ENCODE results near the gene CHCHD6. TPM values are rescaled to one million over a fixed set of nuclear protein-coding genes. Genes with fewer than 3 reads are reported as not detected.

CHCHD6 gene
- total RNA-seq, 2 experiments from 2014 or later = 17.2 to 17.7 TPM

DNA sequence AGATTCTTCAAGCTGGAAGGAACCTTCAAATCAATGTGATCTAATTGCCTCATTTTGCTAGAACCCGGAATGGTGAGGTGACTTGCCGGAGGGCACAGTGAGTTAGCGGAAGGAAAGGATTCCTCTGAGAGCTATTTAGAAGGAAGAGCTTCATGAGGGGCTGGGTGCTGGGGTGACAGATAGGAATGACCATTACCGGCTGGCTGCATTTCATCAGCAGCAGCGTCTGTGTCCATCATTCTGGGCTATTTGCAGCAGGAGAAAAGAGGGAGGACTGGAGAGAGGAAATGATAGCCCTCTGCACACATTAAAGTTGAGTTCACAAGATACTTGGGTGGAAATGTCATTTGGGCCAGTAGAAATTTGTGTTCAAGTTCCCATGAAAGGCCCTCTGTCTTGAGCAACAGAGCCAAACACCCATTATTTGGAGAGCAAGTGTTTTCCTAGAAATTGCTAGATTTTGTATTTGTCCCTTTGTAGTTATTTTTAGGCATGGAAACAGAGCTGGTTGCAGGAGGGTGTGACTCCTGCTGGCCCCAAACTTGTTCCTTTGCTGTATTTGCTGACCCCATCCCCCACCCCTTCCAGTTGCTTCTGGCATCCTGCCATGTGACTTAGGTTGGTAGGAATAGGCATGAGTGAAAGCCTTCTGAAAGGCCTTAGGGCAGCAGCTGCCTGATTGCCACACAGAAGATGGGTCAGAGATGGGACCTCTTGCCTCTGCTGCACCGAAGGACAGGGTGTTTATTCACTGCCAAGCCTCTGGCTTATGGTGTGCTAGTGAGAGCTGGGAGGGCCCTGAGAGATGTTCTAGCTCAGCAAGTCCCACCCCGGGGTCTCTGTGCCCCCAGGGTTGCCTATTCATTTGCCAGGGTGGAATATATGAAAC is 191.4 kb downstream of the CHCHD6 start:
- Mint-ChIP-seq H3K27me3 (ENCODE audit: low read depth) (no peaks in the 10 kb centered on the region), H3K36me3 (ENCODE audit: low read depth) (peaks cover 4% of the 10 kb centered on the region), H3K4me3 (no peak overlapping the region), H3K9me3 (no peaks in the 10 kb centered on the region), H3K27ac (no peak overlapping the region), H3K4me1 (ENCODE audit: low read depth) (no peaks in the 10 kb centered on the region)
- intact Hi-C loops (cut with micrococcal nuclease) = no loop called here
- no peak for DNase-seq
- CTCF ChIA-PET = interaction anchor here (0.6 kb wide), 1 partner anchor 86 kb away, joined by 6 read pairs; no protein-coding TSS in a partner anchor

DNA sequence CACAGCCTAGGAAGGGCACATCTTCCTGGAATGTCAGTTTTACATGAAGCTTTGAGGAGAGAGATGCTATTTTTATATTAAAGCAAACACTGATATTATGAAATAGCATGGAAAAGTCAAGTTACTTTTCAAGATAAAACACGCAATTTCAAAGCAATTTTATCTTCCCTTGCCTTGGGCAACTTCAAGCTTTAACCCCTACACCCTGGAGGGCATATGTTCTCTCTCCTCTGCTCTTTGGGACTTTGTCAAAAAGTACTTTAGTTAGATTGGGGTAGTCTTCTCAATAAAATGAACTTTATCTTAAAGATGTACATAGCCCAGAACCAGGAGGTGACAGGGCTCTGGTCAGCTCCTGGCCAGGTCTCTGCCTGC is 192.0 kb downstream of the CHCHD6 start:
- no peaks in the 10 kb centered on the region for H3K9me3 Mint-ChIP-seq
- intact Hi-C loops (cut with micrococcal nuclease) = no loop called here
- H3K36me3 Mint-ChIP-seq (ENCODE audit: low read depth) = peaks cover 3% of the 10 kb centered on the region
- H3K4me3 Mint-ChIP-seq = no peak overlapping the region
- no peaks in the 10 kb centered on the region for H3K4me1 Mint-ChIP-seq (ENCODE audit: low read depth)
- H3K27ac Mint-ChIP-seq = no peak overlapping the region
- CTCF ChIA-PET = no interaction called here
- no peak for DNase-seq
- H3K27me3 Mint-ChIP-seq (ENCODE audit: low read depth) = no peaks in the 10 kb centered on the region

DNA sequence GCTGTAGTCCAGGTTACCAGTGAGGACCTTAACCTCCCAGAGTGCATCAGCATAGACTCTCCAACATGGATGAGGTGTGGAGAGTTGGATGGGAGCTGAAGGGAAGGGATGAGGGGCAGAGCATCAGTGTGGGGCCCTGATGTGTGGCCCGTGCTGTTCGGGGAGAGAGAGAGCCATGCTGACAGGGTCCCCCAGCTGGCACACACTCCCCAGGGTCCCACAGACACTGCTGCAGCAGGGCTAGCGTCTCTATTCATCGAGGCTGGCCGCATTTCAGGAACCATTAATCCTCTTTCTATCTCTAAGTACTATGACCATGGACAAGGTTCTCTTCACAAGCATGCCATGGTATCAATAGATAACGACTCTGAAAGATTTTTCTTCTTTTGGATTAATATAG is 192.9 kb downstream of the CHCHD6 start:
- CTCF ChIA-PET = no interaction called here
- intact Hi-C loops (cut with micrococcal nuclease) = no loop called here
- H3K27me3 Mint-ChIP-seq (ENCODE audit: low read depth) = no peaks in the 10 kb centered on the region
- H3K4me1 Mint-ChIP-seq (ENCODE audit: low read depth) = no peaks in the 10 kb centered on the region
- H3K27ac Mint-ChIP-seq = no peak overlapping the region
- no peaks in the 10 kb centered on the region for H3K9me3 Mint-ChIP-seq
- no peak for DNase-seq
- H3K4me3 Mint-ChIP-seq = no peak overlapping the region
- H3K36me3 Mint-ChIP-seq (ENCODE audit: low read depth) = peaks cover 2% of the 10 kb centered on the region

DNA sequence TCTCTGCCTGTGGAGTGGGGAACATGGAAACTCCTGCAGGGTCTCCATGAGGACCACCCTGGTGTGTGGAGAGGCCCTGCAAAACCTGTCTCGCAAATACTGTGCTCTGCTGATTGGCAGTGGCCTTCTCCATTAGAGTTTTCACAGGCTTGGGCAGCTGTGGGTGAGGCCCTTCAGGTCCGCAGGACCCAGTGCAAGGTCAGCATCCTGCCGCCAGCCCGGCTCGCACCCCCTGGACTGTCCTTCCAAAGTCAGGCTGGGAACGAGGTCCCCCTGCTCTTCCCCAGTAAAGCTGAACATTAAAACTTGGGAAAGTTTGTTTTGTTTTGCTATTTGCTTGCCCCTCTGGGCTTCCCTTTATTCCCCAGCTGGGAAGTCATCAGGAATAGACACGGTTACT is 193.9 kb downstream of the CHCHD6 start:
- no peak for DNase-seq
- CTCF ChIA-PET = no interaction called here
- H3K27me3 Mint-ChIP-seq (ENCODE audit: low read depth) = no peaks in the 10 kb centered on the region
- H3K9me3 Mint-ChIP-seq = no peaks in the 10 kb centered on the region
- H3K27ac Mint-ChIP-seq = no peak overlapping the region
- intact Hi-C loops (cut with micrococcal nuclease) = no loop called here
- no peak overlapping the region for H3K4me3 Mint-ChIP-seq
- peaks cover 4% of the 10 kb centered on the region for H3K36me3 Mint-ChIP-seq (ENCODE audit: low read depth)
- H3K4me1 Mint-ChIP-seq (ENCODE audit: low read depth) = no peaks in the 10 kb centered on the region

DNA sequence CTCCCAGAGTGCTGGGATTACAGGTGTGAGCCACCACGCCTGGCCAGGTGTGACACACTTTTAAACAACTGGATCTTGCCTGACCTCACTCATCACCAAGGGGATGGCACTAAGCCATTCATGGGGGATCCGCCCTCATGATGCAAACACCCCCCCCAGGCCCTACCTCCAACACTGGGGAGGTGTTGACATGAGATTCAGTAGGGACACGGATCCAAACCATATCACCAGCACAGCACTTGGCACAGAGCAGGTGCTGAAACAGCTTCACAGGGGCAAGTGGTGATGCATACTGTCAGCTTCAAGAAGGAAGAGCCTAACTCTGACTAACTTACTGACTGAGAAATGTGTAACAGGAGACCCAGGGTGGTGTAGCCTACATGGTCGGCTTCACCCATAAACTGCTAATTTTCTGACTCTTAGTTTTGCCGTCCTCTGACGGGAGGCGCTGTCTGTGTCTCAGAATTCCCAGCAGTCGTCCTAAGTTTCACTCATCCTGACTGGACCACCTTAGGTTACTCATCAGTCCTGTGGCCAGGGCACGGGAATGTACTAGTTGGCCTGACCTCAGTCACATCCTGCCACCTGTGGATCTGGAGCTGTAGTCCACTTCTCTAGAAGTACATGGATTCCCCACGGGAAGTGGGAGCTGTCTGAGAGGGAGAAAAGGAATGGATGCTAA is 197.0 kb downstream of the CHCHD6 start:
- intact Hi-C loops (cut with micrococcal nuclease) = no loop called here
- no peaks in the 10 kb centered on the region for H3K4me1 Mint-ChIP-seq (ENCODE audit: low read depth)
- no peak for DNase-seq
- H3K4me3 Mint-ChIP-seq = no peak overlapping the region
- peaks cover 4% of the 10 kb centered on the region for H3K36me3 Mint-ChIP-seq (ENCODE audit: low read depth)
- no peak overlapping the region for H3K27ac Mint-ChIP-seq
- no peaks in the 10 kb centered on the region for H3K9me3 Mint-ChIP-seq
- CTCF ChIA-PET = no interaction called here
- no peaks in the 10 kb centered on the region for H3K27me3 Mint-ChIP-seq (ENCODE audit: low read depth)

DNA sequence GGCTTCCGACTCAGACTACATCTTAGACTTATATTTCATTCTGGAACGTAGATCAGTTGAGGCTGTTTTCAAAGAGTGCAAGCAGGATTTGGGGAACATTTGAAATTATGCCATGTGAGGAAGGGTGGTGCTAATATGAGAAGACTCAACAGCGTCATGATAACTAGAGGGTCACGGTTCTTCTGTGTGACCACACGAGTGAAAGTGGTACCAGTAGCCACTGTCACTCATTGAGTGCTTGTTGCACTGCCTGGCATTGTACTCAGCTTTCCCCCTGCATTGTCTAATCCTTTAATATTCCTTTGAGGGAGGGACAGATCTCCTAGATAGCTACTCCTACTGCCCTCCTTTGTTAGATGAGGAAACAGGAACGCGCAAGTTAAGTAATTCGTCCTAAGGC is 197.6 kb downstream of the CHCHD6 start:
- CTCF ChIA-PET = no interaction called here
- H3K36me3 Mint-ChIP-seq (ENCODE audit: low read depth) = peaks cover 4% of the 10 kb centered on the region
- H3K9me3 Mint-ChIP-seq = no peaks in the 10 kb centered on the region
- H3K4me3 Mint-ChIP-seq = no peak overlapping the region
- H3K4me1 Mint-ChIP-seq (ENCODE audit: low read depth) = no peaks in the 10 kb centered on the region
- H3K27ac Mint-ChIP-seq = no peak overlapping the region
- intact Hi-C loops (cut with micrococcal nuclease) = no loop called here
- DNase-seq = no peak
- H3K27me3 Mint-ChIP-seq (ENCODE audit: low read depth) = no peaks in the 10 kb centered on the region

DNA sequence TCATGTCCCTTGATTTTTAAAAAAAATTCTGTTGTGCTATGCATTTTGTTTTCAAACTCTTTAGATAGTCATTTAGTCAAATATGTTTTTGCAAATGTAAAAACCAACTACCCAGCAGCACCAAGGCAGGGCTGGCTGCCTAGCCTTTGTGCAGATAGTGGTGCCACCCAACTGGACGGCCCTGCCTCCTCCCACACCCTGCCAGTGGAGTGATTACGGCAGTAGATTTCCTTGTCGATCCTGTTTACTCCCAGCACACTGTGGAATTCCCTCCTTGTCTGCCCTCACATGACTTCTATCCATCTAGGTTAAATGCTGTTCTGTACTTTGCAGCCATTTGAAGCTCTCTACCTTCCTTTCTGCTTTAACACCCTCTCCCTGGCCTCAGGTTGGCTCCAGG is 199.5 kb downstream of the CHCHD6 start:
- H3K4me3 Mint-ChIP-seq = no peak overlapping the region
- H3K4me1 Mint-ChIP-seq (ENCODE audit: low read depth) = no peaks in the 10 kb centered on the region
- intact Hi-C loops (cut with micrococcal nuclease) = no loop called here
- H3K9me3 Mint-ChIP-seq = no peaks in the 10 kb centered on the region
- CTCF ChIA-PET = interaction anchor here (1.1 kb wide), 1 partner anchor 224 kb away, joined by 3 read pairs; no protein-coding TSS in a partner anchor
- peaks cover 4% of the 10 kb centered on the region for H3K36me3 Mint-ChIP-seq (ENCODE audit: low read depth)
- H3K27me3 Mint-ChIP-seq (ENCODE audit: low read depth) = no peaks in the 10 kb centered on the region
- no peak for DNase-seq
- H3K27ac Mint-ChIP-seq = no peak overlapping the region

DNA sequence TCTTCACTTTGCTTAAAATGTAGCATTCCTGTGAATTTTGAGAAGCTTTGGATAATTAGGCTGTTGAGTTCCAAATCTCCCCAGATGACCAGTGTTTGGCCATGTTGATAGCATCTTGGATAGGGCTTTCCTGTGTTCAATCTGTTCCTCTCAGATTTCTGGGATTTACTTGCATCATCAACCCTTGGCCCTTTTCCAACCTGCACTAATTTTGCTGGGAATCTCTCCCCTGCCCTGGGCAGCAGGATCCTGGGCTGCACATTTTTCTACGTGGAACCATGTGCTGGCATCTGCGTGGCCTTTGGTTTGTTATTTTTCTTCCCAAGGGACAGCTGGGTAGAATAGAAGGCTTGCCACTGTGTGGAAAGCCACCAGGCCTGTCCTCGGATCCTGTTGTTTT is 203.5 kb downstream of the CHCHD6 start:
- Mint-ChIP-seq H3K4me3 (no peak overlapping the region), H3K36me3 (ENCODE audit: low read depth) (peaks cover 19% of the 10 kb centered on the region), H3K9me3 (no peaks in the 10 kb centered on the region), H3K4me1 (ENCODE audit: low read depth) (peaks cover 26% of the 10 kb centered on the region), H3K27me3 (ENCODE audit: low read depth) (no peaks in the 10 kb centered on the region), H3K27ac (no peak overlapping the region)
- DNase-seq = no peak
- intact Hi-C loops (cut with micrococcal nuclease) = no loop called here
- CTCF ChIA-PET = interaction anchor here (0.6 kb wide), 1 partner anchor 156 kb away, joined by 3 read pairs; no protein-coding TSS in a partner anchor

DNA sequence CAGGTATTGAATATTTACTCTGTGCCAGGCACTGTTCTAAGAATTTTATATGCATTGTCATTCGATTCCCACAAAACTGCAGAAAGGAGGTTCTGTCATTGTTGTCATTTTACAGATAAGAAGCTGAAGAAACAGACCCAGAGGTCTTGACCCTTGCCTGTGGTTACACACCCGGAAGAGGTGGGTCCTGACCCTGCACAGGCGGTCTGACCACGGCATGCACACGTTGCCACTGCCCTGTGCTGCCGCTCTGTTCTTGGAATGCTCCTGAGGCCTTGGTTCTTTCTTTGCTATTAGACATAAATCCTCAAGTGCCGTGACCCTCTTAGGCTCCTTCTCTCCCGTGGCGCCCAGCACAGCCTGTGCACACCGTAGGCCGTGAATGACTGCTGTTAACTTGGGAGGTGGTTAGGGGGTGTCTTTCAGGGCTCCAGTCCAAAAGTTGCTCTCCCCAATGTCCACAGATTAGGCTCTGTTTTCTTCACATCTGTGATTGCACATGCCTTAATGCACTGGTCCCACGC is 204.8 kb downstream of the CHCHD6 start:
- H3K9me3 Mint-ChIP-seq = no peaks in the 10 kb centered on the region
- DNase-seq = no peak
- no peak overlapping the region for H3K4me3 Mint-ChIP-seq
- peaks cover 26% of the 10 kb centered on the region for H3K4me1 Mint-ChIP-seq (ENCODE audit: low read depth)
- CTCF ChIA-PET = no interaction called here
- no peaks in the 10 kb centered on the region for H3K27me3 Mint-ChIP-seq (ENCODE audit: low read depth)
- H3K36me3 Mint-ChIP-seq (ENCODE audit: low read depth) = peaks cover 19% of the 10 kb centered on the region
- H3K27ac Mint-ChIP-seq = no peak overlapping the region
- intact Hi-C loops (cut with micrococcal nuclease) = no loop called here

DNA sequence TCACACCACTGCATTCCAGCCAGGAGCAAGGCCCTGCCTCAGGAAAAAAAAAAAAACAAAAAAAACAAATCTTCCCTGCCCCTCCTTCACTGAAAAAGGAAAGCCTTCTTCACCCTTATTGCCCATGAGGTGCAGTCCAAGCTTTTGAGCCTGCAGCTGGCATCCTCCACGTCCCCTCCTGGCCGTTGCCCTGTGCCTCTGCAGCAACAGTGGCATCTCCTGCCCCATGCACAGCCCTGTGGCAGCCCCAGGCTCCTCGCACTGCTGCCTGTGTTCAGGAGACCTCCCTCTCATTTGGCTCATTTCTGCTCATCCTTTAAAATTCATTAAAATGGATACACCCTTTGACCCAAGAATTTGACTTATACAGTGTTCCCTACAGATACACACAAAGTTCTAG is 206.2 kb downstream of the CHCHD6 start:
- Mint-ChIP-seq H3K9me3 (no peaks in the 10 kb centered on the region), H3K4me3 (no peak overlapping the region), H3K27ac (no peak overlapping the region), H3K36me3 (ENCODE audit: low read depth) (peaks cover 23% of the 10 kb centered on the region), H3K27me3 (ENCODE audit: low read depth) (no peaks in the 10 kb centered on the region), H3K4me1 (ENCODE audit: low read depth) (peaks cover 26% of the 10 kb centered on the region)
- no peak for DNase-seq
- CTCF ChIA-PET = no interaction called here
- intact Hi-C loops (cut with micrococcal nuclease) = loop anchor here (2.0 kb wide), 1 partner anchor 73 kb away; the partner anchor contains the start of gene PLXNA1

DNA sequence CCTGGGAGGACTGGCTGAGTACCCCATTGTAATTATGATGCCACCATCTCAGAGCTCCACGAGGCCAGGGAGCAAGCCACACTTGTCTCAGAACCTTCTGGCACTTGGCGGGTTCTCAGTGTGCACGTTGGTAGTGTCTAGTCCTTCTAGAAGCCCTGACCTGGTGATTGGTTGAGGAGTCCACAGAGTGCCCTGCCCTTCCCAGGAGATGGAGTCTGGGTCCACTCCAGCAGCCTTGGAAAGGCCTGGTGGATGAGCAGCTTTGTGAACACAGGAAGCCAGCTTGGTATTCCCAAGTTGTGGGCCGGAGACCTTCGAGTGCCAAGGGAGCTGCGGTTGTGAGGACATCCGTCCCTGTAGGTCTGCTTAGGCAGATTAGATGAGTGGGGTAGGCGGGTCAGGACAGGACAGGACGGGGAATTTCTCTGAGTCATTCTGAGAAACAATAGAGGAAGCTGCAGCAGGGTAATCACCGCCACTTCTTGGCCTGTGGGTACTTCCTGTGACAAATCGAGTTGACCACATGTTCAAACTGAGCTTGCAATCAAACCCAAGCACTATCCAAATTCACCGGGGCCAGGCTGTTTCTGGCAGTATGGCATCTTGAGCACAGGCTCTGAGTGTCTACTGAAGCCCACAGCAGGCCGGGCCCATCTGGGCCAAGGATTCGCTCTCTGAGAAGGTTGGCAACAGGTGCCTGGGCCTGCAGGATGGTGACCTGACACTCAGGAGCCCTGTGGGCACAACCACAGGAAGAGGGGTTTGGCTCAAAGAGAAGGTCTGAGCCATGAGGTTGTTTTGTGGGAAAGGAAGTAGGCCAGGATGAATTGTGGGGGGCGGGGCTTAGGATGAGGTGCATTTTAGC is 207.4 kb downstream of the CHCHD6 start:
- Mint-ChIP-seq H3K27ac (peak overlapping the region; percentile 82), H3K27me3 (ENCODE audit: low read depth) (no peaks in the 10 kb centered on the region), H3K9me3 (no peaks in the 10 kb centered on the region), H3K4me1 (ENCODE audit: low read depth) (peaks cover 26% of the 10 kb centered on the region), H3K4me3 (peak overlapping the region; percentile 10), H3K36me3 (ENCODE audit: low read depth) (peaks cover 30% of the 10 kb centered on the region)
- peak; percentile 84 for DNase-seq
- intact Hi-C loops (cut with micrococcal nuclease) = loop anchor here (1.0 to 2.0 kb wide), 2 partner anchors 71 to 207 kb away; partner anchors contain the start of genes CHCHD6 and PLXNA1
- CTCF ChIA-PET = interaction anchor here (0.5 to 1.1 kb wide), 2 partner anchors 8 to 160 kb away, joined by 3 to 7 read pairs; no protein-coding TSS in a partner anchor

DNA sequence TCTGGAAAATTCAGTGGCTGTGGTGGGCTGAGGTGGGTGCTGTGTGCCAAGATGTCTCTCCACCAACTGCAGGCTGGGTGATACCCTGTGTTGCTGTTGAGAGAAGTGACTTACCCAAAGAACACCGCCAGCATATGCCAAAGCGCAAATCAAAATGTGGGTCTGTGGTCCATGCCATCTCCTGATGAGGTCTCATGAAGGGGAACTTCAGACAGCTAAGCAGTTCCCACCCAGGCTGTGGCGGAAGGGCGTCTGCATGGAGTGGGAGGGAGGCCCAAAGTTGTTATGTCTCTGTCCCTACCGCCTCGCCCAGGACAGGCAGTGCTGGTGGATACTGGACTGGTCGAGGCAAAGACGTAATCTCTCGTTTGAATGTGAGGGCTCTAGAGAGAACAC is 208.0 kb downstream of the CHCHD6 start:
- no peaks in the 10 kb centered on the region for H3K9me3 Mint-ChIP-seq
- CTCF ChIA-PET = interaction anchor here (0.5 to 1.1 kb wide), 2 partner anchors 8 to 160 kb away, joined by 3 to 7 read pairs; no protein-coding TSS in a partner anchor
- peak overlapping the region; percentile 10 for H3K4me3 Mint-ChIP-seq
- no peaks in the 10 kb centered on the region for H3K27me3 Mint-ChIP-seq (ENCODE audit: low read depth)
- no peak for DNase-seq
- H3K27ac Mint-ChIP-seq = peak overlapping the region; percentile 82
- intact Hi-C loops (cut with micrococcal nuclease) = no loop called here
- H3K36me3 Mint-ChIP-seq (ENCODE audit: low read depth) = peaks cover 30% of the 10 kb centered on the region
- peaks cover 26% of the 10 kb centered on the region for H3K4me1 Mint-ChIP-seq (ENCODE audit: low read depth)

Data from activated naive CD4-positive, alpha-beta T cell treated with anti-CD3 and anti-CD28 coated beads for 36 hours (primary cell).